Activated CD8-positive, alpha-beta T cell treated with anti-CD3 and anti-CD28 coated beads for 36 hours (primary cell): ENCODE data around the gene FDX1. TPM values are rescaled to one million over a fixed set of nuclear protein-coding genes. Genes with fewer than 3 reads are reported as not detected.

Experiments
- ATAC-seq: fragments of 200-7000 bp; cut with Tn5 transposase; one replicate; pipeline ENCODE4 v1.10.0; 2021; ENCODE audit warnings: mild to moderate bottlenecking, moderate library complexity
- CTCF ChIA-PET: fragments of 350-600 bp; sonication (Branson Sonifier 250); formaldehyde crosslinking; loops from one replicate; lab custom pipeline; 2021; ENCODE audit warnings: antibody characterized with exemption; lab: Charles Lee
- POLR2A ChIA-PET: fragments of 350-600 bp; sonication (Branson Sonifier 250); formaldehyde crosslinking; loops from one replicate; lab custom pipeline; 2021; ENCODE audit warnings: antibody characterized with exemption; lab: Charles Lee
- DNase-seq: peaks from one replicate; pipeline ENCODE4 v3.0.0-alpha.2; 2020
- H3K27ac Mint-ChIP-seq: one replicate; pipeline ENCODE4 v1.8.0; 2021; ENCODE audit warnings: mild to moderate bottlenecking, mixed read lengths
- H3K27me3 Mint-ChIP-seq: one replicate; pipeline ENCODE4 v1.8.0; 2021; ENCODE audit warnings: mixed read lengths
- H3K36me3 Mint-ChIP-seq: one replicate; pipeline ENCODE4 v1.8.0; 2021; ENCODE audit warnings: low read depth, mixed read lengths
- H3K4me1 Mint-ChIP-seq: one replicate; pipeline ENCODE4 v1.8.0; 2021; ENCODE audit warnings: low read depth, mixed read lengths
- H3K4me3 Mint-ChIP-seq: one replicate; pipeline ENCODE4 v1.8.0; 2021; ENCODE audit warnings: mild to moderate bottlenecking, moderate library complexity, mixed read lengths
- H3K9me3 Mint-ChIP-seq: one replicate; pipeline ENCODE4 v1.8.0; 2021; ENCODE audit warnings: mixed read lengths
- intact Hi-C: fragments of 100-400 bp; cut with micrococcal nuclease; formaldehyde crosslinking; loops from one replicate; pipeline ENCODE4 v1.10.0; 2022
- total RNA-seq, 2 experiments: library from RNA; stranded (reverse); gene quantifications; one replicate each; pipeline ENCODE4 v1.2.3, GENCODE V29; 2021
- TF ChIP-seq, protein P1 (sequence below): fragments of 200-600 bp; IDR thresholded peaks from one replicate; pipeline ENCODE4 v1.8.0; 2022; ENCODE audit warnings: antibody characterized with exemption, mild to moderate bottlenecking

FDX1 gene
- total RNA-seq, 2 experiments from 2014 or later = 16.9 to 17.2 TPM

DNA sequence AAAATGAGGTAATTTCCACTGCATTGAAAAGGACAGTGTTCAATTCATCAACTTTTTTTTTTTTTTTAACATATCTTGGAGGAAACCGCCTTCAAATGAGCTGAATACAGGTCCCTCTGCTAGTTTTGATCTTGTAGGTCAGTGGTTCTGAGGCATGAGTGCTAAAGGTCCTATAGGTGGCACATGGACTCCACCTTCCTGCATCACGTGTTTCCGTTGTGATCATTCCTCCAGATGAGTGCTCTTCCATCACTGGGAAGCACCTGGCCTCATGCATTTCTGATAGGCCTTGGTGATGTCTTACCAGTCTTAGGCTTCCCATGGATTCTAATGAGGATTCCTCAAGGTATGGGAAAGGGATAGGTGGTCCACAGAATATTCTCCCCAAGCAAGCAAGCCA is 37.8 kb downstream of the FDX1 start:
- ATAC-seq (no peak), DNase-seq (no peak)
- ChIA-PET POLR2A (no interaction called here), CTCF (no interaction called here)
- Mint-ChIP-seq H3K4me1 (peaks cover 5% of the 10 kb centered on the region), H3K9me3 (no peaks in the 10 kb centered on the region), H3K27me3 (no peaks in the 10 kb centered on the region), H3K36me3 (peaks cover 10% of the 10 kb centered on the region), H3K27ac (no peak overlapping the region), H3K4me3 (no peak overlapping the region)
- intact Hi-C loops = no loop called here
- TF ChIP-seq, protein P1, sequence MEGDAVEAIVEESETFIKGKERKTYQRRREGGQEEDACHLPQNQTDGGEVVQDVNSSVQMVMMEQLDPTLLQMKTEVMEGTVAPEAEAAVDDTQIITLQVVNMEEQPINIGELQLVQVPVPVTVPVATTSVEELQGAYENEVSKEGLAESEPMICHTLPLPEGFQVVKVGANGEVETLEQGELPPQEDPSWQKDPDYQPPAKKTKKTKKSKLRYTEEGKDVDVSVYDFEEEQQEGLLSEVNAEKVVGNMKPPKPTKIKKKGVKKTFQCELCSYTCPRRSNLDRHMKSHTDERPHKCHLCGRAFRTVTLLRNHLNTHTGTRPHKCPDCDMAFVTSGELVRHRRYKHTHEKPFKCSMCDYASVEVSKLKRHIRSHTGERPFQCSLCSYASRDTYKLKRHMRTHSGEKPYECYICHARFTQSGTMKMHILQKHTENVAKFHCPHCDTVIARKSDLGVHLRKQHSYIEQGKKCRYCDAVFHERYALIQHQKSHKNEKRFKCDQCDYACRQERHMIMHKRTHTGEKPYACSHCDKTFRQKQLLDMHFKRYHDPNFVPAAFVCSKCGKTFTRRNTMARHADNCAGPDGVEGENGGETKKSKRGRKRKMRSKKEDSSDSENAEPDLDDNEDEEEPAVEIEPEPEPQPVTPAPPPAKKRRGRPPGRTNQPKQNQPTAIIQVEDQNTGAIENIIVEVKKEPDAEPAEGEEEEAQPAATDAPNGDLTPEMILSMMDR = no peak

DNA sequence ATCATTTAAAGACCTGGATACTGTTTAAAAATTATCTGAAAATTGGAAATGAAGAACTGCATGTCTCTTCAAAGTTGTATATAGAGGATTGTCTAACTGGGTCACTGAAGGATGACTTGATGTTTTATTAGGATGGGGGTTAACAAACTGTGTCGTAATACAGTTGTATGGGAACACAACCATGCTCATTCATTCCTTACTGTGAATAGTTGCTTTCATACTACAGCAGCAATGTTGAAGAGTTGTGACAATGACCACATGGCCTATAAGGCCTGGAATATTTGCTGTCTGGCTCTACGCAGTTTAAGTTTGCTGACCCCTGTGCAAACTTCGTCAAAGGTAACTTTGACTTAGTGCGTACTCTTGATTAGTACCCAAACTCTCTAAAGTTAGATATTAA is 38.4 kb downstream of the FDX1 start:
- intact Hi-C loops = no loop called here

DNA sequence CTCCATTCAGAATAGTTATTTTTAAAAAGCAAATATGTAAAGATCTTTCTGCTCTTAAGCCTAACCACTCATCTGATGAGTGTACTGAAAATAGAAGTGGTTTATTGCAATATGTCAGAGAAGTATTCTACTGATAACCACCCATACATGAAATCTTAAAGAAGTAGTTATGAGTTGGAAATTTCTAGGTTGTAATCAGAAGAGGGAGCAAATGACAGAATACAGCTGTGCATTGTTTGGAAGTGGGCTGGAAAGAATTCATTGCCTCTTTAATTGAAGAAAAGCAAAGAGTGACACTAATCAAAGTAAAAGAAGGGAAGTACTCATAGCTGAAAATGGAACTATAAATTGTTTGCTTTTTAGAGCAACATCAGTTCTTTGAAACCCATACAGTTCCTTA is 39.4 kb downstream of the FDX1 start:
- POLR2A ChIA-PET = no interaction called here
- DNase-seq = no peak
- no peak for ATAC-seq
- CTCF ChIA-PET = no interaction called here
- Mint-ChIP-seq H3K4me1 (peaks cover 5% of the 10 kb centered on the region), H3K27ac (no peak overlapping the region), H3K27me3 (no peaks in the 10 kb centered on the region), H3K36me3 (peaks cover 6% of the 10 kb centered on the region), H3K4me3 (no peak overlapping the region), H3K9me3 (no peaks in the 10 kb centered on the region)
- intact Hi-C loops = no loop called here
- TF ChIP-seq, protein P1 = no peak

More for the DNA sequence above, 38.4 kb downstream of the FDX1 start:
- no peaks in the 10 kb centered on the region for H3K9me3 Mint-ChIP-seq
- ChIA-PET CTCF (no interaction called here), POLR2A (no interaction called here)
- no peak overlapping the region for H3K27ac Mint-ChIP-seq
- peaks cover 8% of the 10 kb centered on the region for H3K36me3 Mint-ChIP-seq
- H3K4me1 Mint-ChIP-seq = peaks cover 5% of the 10 kb centered on the region
- DNase-seq (no peak), ATAC-seq (no peak)
- no peak overlapping the region for H3K4me3 Mint-ChIP-seq
- TF ChIP-seq, protein P1 = no peak
- no peaks in the 10 kb centered on the region for H3K27me3 Mint-ChIP-seq

DNA sequence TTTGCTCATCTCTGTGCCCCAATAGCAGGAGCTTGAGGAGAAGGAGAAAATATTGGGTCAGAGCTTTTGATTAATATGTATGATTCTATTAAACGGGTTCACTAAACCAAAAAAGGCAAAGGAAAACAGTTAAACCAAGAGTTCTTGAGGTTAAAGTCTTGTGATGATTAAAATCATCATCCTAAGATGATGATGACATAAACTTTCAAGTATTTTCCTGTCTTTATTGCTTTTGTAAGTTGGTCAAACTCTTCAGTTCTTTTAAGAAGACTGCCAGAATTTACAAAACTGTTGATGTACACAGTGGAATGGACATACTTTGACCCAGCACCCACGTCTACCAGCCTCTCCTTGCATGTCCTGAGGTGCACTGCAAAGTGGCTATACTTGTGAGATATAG is 41.0 kb downstream of the FDX1 start:
- intact Hi-C loops = no loop called here
- no peak overlapping the region for H3K27ac Mint-ChIP-seq
- H3K9me3 Mint-ChIP-seq = no peaks in the 10 kb centered on the region
- H3K27me3 Mint-ChIP-seq = no peaks in the 10 kb centered on the region
- H3K4me1 Mint-ChIP-seq = peaks cover 2% of the 10 kb centered on the region
- ChIA-PET POLR2A (no interaction called here), CTCF (interaction anchor here (2.2 kb wide), 1 partner anchor 16 kb away, joined by 5 read pairs; no protein-coding TSS in a partner anchor)
- TF ChIP-seq, protein P1 = no peak
- ATAC-seq = no peak
- peaks cover 3% of the 10 kb centered on the region for H3K36me3 Mint-ChIP-seq
- no peak overlapping the region for H3K4me3 Mint-ChIP-seq
- DNase-seq = no peak

DNA sequence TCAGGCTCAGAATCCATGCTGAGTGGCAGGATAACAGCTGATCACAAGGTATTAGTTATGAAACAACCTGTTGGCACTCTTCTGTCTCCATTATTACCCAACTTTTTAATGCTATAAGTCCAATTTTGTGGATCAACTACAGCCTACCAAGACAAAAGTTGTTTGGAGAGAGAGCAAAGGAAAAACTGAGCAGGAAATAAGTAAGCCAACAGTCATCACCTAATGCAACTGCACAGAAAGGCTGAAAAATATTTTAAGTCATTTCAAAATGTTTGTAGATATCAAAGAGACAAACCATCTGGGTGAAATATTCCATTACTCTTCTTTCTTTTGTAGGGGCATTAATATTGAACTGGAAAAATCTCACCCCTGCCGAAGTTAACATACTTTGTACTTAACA is 41.6 kb downstream of the FDX1 start:
- CTCF ChIA-PET = interaction anchor here (2.2 kb wide), 1 partner anchor 15 kb away, joined by 5 read pairs; no protein-coding TSS in a partner anchor

More for the DNA sequence above, 41.6 kb downstream of the FDX1 start:
- ATAC-seq = no peak
- H3K36me3 Mint-ChIP-seq = peaks cover 3% of the 10 kb centered on the region
- H3K4me1 Mint-ChIP-seq = peaks cover 2% of the 10 kb centered on the region
- DNase-seq = no peak
- TF ChIP-seq, protein P1 = no peak
- intact Hi-C loops = no loop called here
- H3K4me3 Mint-ChIP-seq = no peak overlapping the region
- no peaks in the 10 kb centered on the region for H3K27me3 Mint-ChIP-seq
- no peaks in the 10 kb centered on the region for H3K9me3 Mint-ChIP-seq
- H3K27ac Mint-ChIP-seq = no peak overlapping the region
- POLR2A ChIA-PET = no interaction called here
